Esophagus squamous epithelium (tissue), 4 donors: ENCODE results near the gene MXRA8.

Experiments
- CTCF ChIP-seq, 6 experiments: fragments of 450-650 bp in 4 of 6; fragments of 200-600 bp in 2 of 6; sonication (generic) in 2 of 6; IDR thresholded peaks; one replicate each; pipeline ENCODE4 v1.5.1; 2016 to 2019; ENCODE audit warnings: antibody characterized with exemption in 6 of 6, mild to moderate bottlenecking in 4 of 6, moderate library complexity in 4 of 6
- POLR2A ChIP-seq, 4 donors: fragments of 450-650 bp; IDR thresholded peaks; one replicate each; pipeline ENCODE4 v1.6.1; 2017; ENCODE audit warnings: antibody characterized with exemption in 4 of 4, mild to moderate bottlenecking in 4 of 4, moderate library complexity in 3 of 4

GRCh38 chr1:1371364-1371745, 13.0 kb upstream of the MXRA8 start:
- no peak for TF ChIP-seq CTCF (IDR thresholded peaks at IDR 0.05)
- TF ChIP-seq POLR2A (IDR thresholded peaks at IDR 0.05), result no peak
